KOPT-K1 (cell line): ENCODE data around the gene FEZF2.

Experiments
- H3K27ac ChIP-seq: fragments of 200-600 bp; sonication (generic); 2 replicates; pipeline ENCODE4 v1.5.1; 2016; ENCODE audit warnings: antibody characterized with exemption, mild to moderate bottlenecking, low read depth, low read length; ENCODE audit not compliant: poor library complexity, severe bottlenecking
- H3K36me3 ChIP-seq: fragments of 200-600 bp; sonication (generic); 2 replicates; pipeline ENCODE4 v1.5.1; 2017; ENCODE audit warnings: antibody characterized with exemption, mild to moderate bottlenecking, low read length, moderate library complexity; ENCODE audit not compliant: insufficient read depth
- H3K9me3 ChIP-seq: fragments of 200-600 bp; sonication (generic); 2 replicates; pipeline ENCODE4 v1.5.1; 2017; ENCODE audit warnings: antibody characterized with exemption, low read length, mild to moderate bottlenecking; ENCODE audit not compliant: insufficient read depth, poor library complexity, severe bottlenecking

The FEZF2 gene

GRCh38 chr3:62367763-62368195 lies 5.6 kb downstream of the FEZF2 start:
- H3K36me3 ChIP-seq: no peaks in the 10 kb centered on the region
- no peak overlapping the region for H3K27ac ChIP-seq
- peaks cover 31% of the 10 kb centered on the region for H3K9me3 ChIP-seq

GRCh38 chr3:62366126-62366484 lies 7.2 kb downstream of the FEZF2 start:
- Histone ChIP-seq H3K9me3 (peaks cover 24% of the 10 kb centered on the region), H3K27ac (no peak overlapping the region), H3K36me3 (no peaks in the 10 kb centered on the region)

- Histone ChIP-seq H3K9me3 (peaks cover 19% of the 10 kb centered on the region), H3K27ac (no peak overlapping the region), H3K36me3 (no peaks in the 10 kb centered on the region)
These were observed 7.8 kb downstream of the FEZF2 start for GRCh38 chr3:62365391-62366125.

GRCh38 chr3:62364191-62364590 lies 9.2 kb downstream of the FEZF2 start:
- no peak overlapping the region for H3K27ac ChIP-seq
- H3K9me3 ChIP-seq: peaks cover 6% of the 10 kb centered on the region
- H3K36me3 ChIP-seq: no peaks in the 10 kb centered on the region

- no peaks in the 10 kb centered on the region for H3K9me3 ChIP-seq
These were observed 10.1 kb downstream of the FEZF2 start for GRCh38 chr3:62363275-62363674.

GRCh38 chr3:62361824-62362223 lies 11.5 kb downstream of the FEZF2 start:
- no peaks in the 10 kb centered on the region for H3K9me3 ChIP-seq
- H3K36me3 ChIP-seq: no peaks in the 10 kb centered on the region
- no peak overlapping the region for H3K27ac ChIP-seq

More at GRCh38 chr3:62363275-62363674, 10.1 kb downstream of the FEZF2 start:
- Histone ChIP-seq H3K27ac (no peak overlapping the region), H3K36me3 (no peaks in the 10 kb centered on the region)

- Histone ChIP-seq H3K36me3 (no peaks in the 10 kb centered on the region), H3K9me3 (no peaks in the 10 kb centered on the region), H3K27ac (no peak overlapping the region)
These were observed 12.1 kb downstream of the FEZF2 start for GRCh38 chr3:62361261-62361660.

GRCh38 chr3:62359531-62359930 lies 13.8 kb downstream of the FEZF2 start:
- Histone ChIP-seq H3K27ac (no peak overlapping the region), H3K9me3 (no peaks in the 10 kb centered on the region), H3K36me3 (no peaks in the 10 kb centered on the region)

- H3K27ac ChIP-seq: no peak overlapping the region
- H3K36me3 ChIP-seq: no peaks in the 10 kb centered on the region
- no peaks in the 10 kb centered on the region for H3K9me3 ChIP-seq
These were observed 17.0 kb downstream of the FEZF2 start for GRCh38 chr3:62356356-62356755.

GRCh38 chr3:62355703-62356102 lies 17.6 kb downstream of the FEZF2 start:
- H3K9me3 ChIP-seq: no peaks in the 10 kb centered on the region
- no peak overlapping the region for H3K27ac ChIP-seq
- no peaks in the 10 kb centered on the region for H3K36me3 ChIP-seq

GRCh38 chr3:62343755-62344154 lies 29.6 kb downstream of the FEZF2 start:
- no peaks in the 10 kb centered on the region for H3K36me3 ChIP-seq
- H3K27ac ChIP-seq: no peak overlapping the region
- H3K9me3 ChIP-seq: no peaks in the 10 kb centered on the region

GRCh38 chr3:62335196-62335595 lies 38.2 kb downstream of the FEZF2 start:
- Histone ChIP-seq H3K36me3 (no peaks in the 10 kb centered on the region), H3K27ac (no peak overlapping the region), H3K9me3 (no peaks in the 10 kb centered on the region)

GRCh38 chr3:62332835-62333244 lies 40.5 kb downstream of the FEZF2 start:
- Histone ChIP-seq H3K9me3 (no peaks in the 10 kb centered on the region), H3K27ac (no peak overlapping the region), H3K36me3 (no peaks in the 10 kb centered on the region)

- no peaks in the 10 kb centered on the region for H3K36me3 ChIP-seq
- H3K9me3 ChIP-seq: no peaks in the 10 kb centered on the region
- H3K27ac ChIP-seq: no peak overlapping the region
These were observed 41.3 kb downstream of the FEZF2 start for GRCh38 chr3:62332017-62332416.

GRCh38 chr3:62329971-62330370 lies 43.4 kb downstream of the FEZF2 start:
- Histone ChIP-seq H3K36me3 (no peaks in the 10 kb centered on the region), H3K9me3 (no peaks in the 10 kb centered on the region), H3K27ac (no peak overlapping the region)

- H3K27ac ChIP-seq: no peak overlapping the region
- H3K9me3 ChIP-seq: no peaks in the 10 kb centered on the region
- no peaks in the 10 kb centered on the region for H3K36me3 ChIP-seq
These were observed 47.5 kb downstream of the FEZF2 start for GRCh38 chr3:62325896-62326295.
